AG08395 (cell line): Measurements from ENCODE around the gene DNAJB13.
"Not testable (repeated sequence)": the region's sequence is repeated elsewhere in the genome, so short reads cannot be mapped to it uniquely, and the experiment has no call there.

Experiments used
- DNase-seq: peaks from one replicate; pipeline ENCODE4 v3.0.0; 2012; ENCODE audit warnings: mixed read lengths, low spot score

The DNAJB13 gene

GRCh38 chr11:73950869-73951710 is at the start of gene DNAJB13:
TSS of gene DNAJB13 (plus strand) at chr11:73951026. CDS start at chr11:73951070, 44 bp downstream.
- peak; percentile 83 for DNase-seq

- DNase-seq, result no peak
Observed at GRCh38 chr11:73902303-73902702, 48.5 kb upstream of the DNAJB13 start.

GRCh38 chr11:73907191-73907590 is 43.6 kb upstream of the DNAJB13 start:
- peak; percentile 73 for DNase-seq

- DNase-seq, result no peak
Observed at GRCh38 chr11:73912026-73912425, 38.8 kb upstream of the DNAJB13 start.

- no peak for DNase-seq
Observed at GRCh38 chr11:73913472-73913871, 37.4 kb upstream of the DNAJB13 start.

- DNase-seq, result no peak
Observed at GRCh38 chr11:73914284-73914683, 36.5 kb upstream of the DNAJB13 start.

GRCh38 chr11:73916435-73916834 is 34.4 kb upstream of the DNAJB13 start:
- no peak for DNase-seq

GRCh38 chr11:73921180-73921579 is 29.6 kb upstream of the DNAJB13 start:
- DNase-seq, result no peak

GRCh38 chr11:73929388-73929787 is 21.4 kb upstream of the DNAJB13 start:
- DNase-seq, result no peak

GRCh38 chr11:73931039-73931645 is 19.7 kb upstream of the DNAJB13 start:
- DNase-seq, result peak; percentile 75

- no peak for DNase-seq
Observed at GRCh38 chr11:73931951-73932350, 18.9 kb upstream of the DNAJB13 start.

- no peak for DNase-seq
Observed at GRCh38 chr11:73932781-73933180, 18.0 kb upstream of the DNAJB13 start.

- not testable (repeated sequence) for DNase-seq
Observed at GRCh38 chr11:73936047-73936446, 14.8 kb upstream of the DNAJB13 start.

- DNase-seq, result no peak
Observed at GRCh38 chr11:73939096-73939495, 11.7 kb upstream of the DNAJB13 start.

GRCh38 chr11:73940801-73941570 is 9.8 kb upstream of the DNAJB13 start:
- no peak for DNase-seq

- DNase-seq, result no peak
Observed at GRCh38 chr11:73942010-73942409, 8.8 kb upstream of the DNAJB13 start.

GRCh38 chr11:73944085-73944484 is 6.7 kb upstream of the DNAJB13 start:
- DNase-seq, result no peak

- no peak for DNase-seq
Observed at GRCh38 chr11:73944901-73945300, 5.9 kb upstream of the DNAJB13 start.

- DNase-seq, result no peak
Observed at GRCh38 chr11:73945396-73945795, 5.4 kb upstream of the DNAJB13 start.

GRCh38 chr11:73946798-73947458 is 3.9 kb upstream of the DNAJB13 start:
- DNase-seq, result no peak

- DNase-seq, result no peak
Observed at GRCh38 chr11:73949246-73949645, 1.6 kb upstream of the DNAJB13 start.

- DNase-seq, result no peak
Observed at GRCh38 chr11:73949912-73950311, 914 bp upstream of the DNAJB13 start.
